K562 (cell line): ENCODE data around the gene NEUROG3. TPM values are rescaled to one million over a fixed set of nuclear protein-coding genes. Genes with fewer than 3 reads are reported as not detected.

Experiments
- ATAC-seq: fragments of 200-7000 bp; cut with Tn5 transposase; 3 replicates; pipeline ENCODE4 v1.9.1; 2020; ENCODE audit warnings: moderate library complexity
- BruUV-seq: library from RNA; stranded (reverse); fragments of 400-500 nt; replicated peaks from 2 replicates; lab custom pipeline; 2021; lab: Mats Ljungman, UMichigan
- CTCF ChIA-PET: fragments of 300-600 bp; formaldehyde crosslinking; extraction: SDS; loops from one replicate; lab custom pipeline; 2021; ENCODE audit warnings: low intra/inter-chr PET ratio; lab: Yijun Ruan, JAX
- POLR2A ChIA-PET: fragments of 300-600, 350-650 bp; sonication (Branson Sonifier 250); formaldehyde crosslinking; extraction: SDS; loops from one replicate; lab custom pipeline; 2021; ENCODE audit warnings: antibody characterized with exemption, inconsistent platforms; lab: Yijun Ruan, JAX
- DNase-seq, 4 experiments: peaks; one replicate each; pipeline versions ENCODE4 v3.0.0 to v3.0.0-alpha.2; 2011 to 2018; ENCODE audit warnings: low spot score in 3 of 4, mixed read lengths in 3 of 4; ENCODE audit errors: extremely low read depth in 1 of 4
- FAIRE-seq: peaks from 2 replicates; lab custom pipeline; 2011; peaks lifted over from hg19 to GRCh38; lab: Jason Lieb, UNC
- H2AFZ ChIP-seq: 2 replicates; pipeline ENCODE4 v1.6.0; 2011; ENCODE audit warnings: low read depth, low read length, control low read depth, inconsistent platforms
- H3K27ac ChIP-seq: fragments of 200-600 bp; 3 replicates; pipeline ENCODE4 v1.8.0; 2011; ENCODE audit warnings: low read depth, mild to moderate bottlenecking, control low read depth, inconsistent platforms, low read length, moderate library complexity, mixed read lengths; ENCODE audit errors: extremely low read depth
- H3K27me3 ChIP-seq, 2 experiments: fragments of 300-600 bp in 1 of 2; 2 replicates in 1 of 2; 3 replicates in 1 of 2; pipeline versions ENCODE4 v1.6.0 to v1.8.0; 2011; ENCODE audit warnings: inconsistent platforms in 2 of 2, low read length in 2 of 2, mild to moderate bottlenecking in 1 of 2, mixed read lengths in 1 of 2, moderate library complexity in 1 of 2; ENCODE audit not compliant: control insufficient read depth in 2 of 2, insufficient read depth in 2 of 2
- H3K36me3 ChIP-seq: fragments of 300-600 bp; 3 replicates; pipeline ENCODE4 v1.8.0; 2011; ENCODE audit warnings: mild to moderate bottlenecking, low read length, inconsistent platforms; ENCODE audit not compliant: control insufficient read depth, insufficient read depth
- H3K4me1 ChIP-seq, 2 experiments: fragments of 200-600 bp in 1 of 2; replicated peaks in 1 of 2; 2 replicates in 1 of 2; 3 replicates in 1 of 2; pipeline versions ENCODE4 v1.5.1 to v1.8.0; 2011; ENCODE audit warnings: inconsistent platforms in 2 of 2, low read length in 2 of 2, mild to moderate bottlenecking in 1 of 2, mixed read lengths in 1 of 2, moderate library complexity in 1 of 2; ENCODE audit not compliant: control insufficient read depth in 2 of 2, insufficient read depth in 2 of 2
- H3K4me2 ChIP-seq: 2 replicates; pipeline ENCODE4 v1.6.1; 2011; ENCODE audit warnings: low read length, control low read depth, inconsistent platforms, mixed read lengths; ENCODE audit not compliant: insufficient read depth
- H3K4me3 ChIP-seq: fragments of 200-600 bp; sonication (generic), shearing (Covaris generic); 2 replicates; pipeline ENCODE4 v1.5.1; 2016; ENCODE audit warnings: control low read depth, inconsistent platforms
- H3K79me2 ChIP-seq: fragments of 200-600 bp; 3 replicates; pipeline ENCODE4 v1.8.0; 2011; ENCODE audit warnings: low read length, inconsistent platforms; ENCODE audit not compliant: control insufficient read depth, insufficient read depth
- H3K9ac ChIP-seq, 2 experiments: 2 replicates each; pipeline versions ENCODE4 v1.6.0 to v1.6.1; 2011; ENCODE audit warnings: low read depth in 2 of 2, low read length in 2 of 2, control low read depth in 1 of 2, inconsistent platforms in 1 of 2, mild to moderate bottlenecking in 1 of 2, mixed read lengths in 1 of 2; ENCODE audit not compliant: insufficient read depth in 1 of 2
- H3K9me1 ChIP-seq: one replicate; pipeline ENCODE4 v1.6.0; 2011; ENCODE audit warnings: inconsistent platforms, mild to moderate bottlenecking, low read length, moderate library complexity; ENCODE audit not compliant: control insufficient read depth, insufficient read depth
- H3K9me3 ChIP-seq: replicated peaks from 2 replicates; pipeline ENCODE4 v1.5.1; 2011; ENCODE audit warnings: low read depth, low read length, inconsistent platforms; ENCODE audit not compliant: control insufficient read depth, insufficient read depth
- H4K20me1 ChIP-seq: replicated peaks from 2 replicates; pipeline ENCODE4 v1.6.1; 2011; ENCODE audit warnings: low read length, inconsistent platforms, mixed read lengths; ENCODE audit not compliant: control insufficient read depth, insufficient read depth
- CREBBP ChIP-seq: IDR thresholded peaks from one replicate; pipeline ENCODE4 v1.6.1; 2012; ENCODE audit warnings: low read depth, mild to moderate bottlenecking, control low read depth, inconsistent platforms, low read length
- GATAD2A ChIP-seq: fragments of 450-650 bp; IDR thresholded peaks from 2 replicates; pipeline ENCODE4 v1.6.1; 2017
- GTF2F1 ChIP-seq: IDR thresholded peaks from 2 replicates; pipeline ENCODE4 v1.6.1; 2011; ENCODE audit warnings: low read depth, low read length, improper control_type of control experiment
- JUNB ChIP-seq: fragments of 450-650 bp; formaldehyde crosslinking; conservative IDR thresholded peaks from 2 replicates; pipeline ENCODE4 v1.4.0; 2020; ENCODE audit warnings: mild to moderate bottlenecking
- KAT2B ChIP-seq: IDR thresholded peaks from one replicate; pipeline ENCODE4 v1.6.1; 2012; ENCODE audit warnings: low read depth, mild to moderate bottlenecking, control low read depth, inconsistent platforms, low read length, moderate library complexity
- MEIS2 ChIP-seq: fragments of 450-650 bp; IDR thresholded peaks from 2 replicates; pipeline ENCODE4 v1.6.1; 2014; ENCODE audit warnings: mild to moderate bottlenecking; ENCODE audit not compliant: partially characterized antibody
- RUNX1 ChIP-seq: sonication (generic); IDR thresholded peaks from 2 replicates; pipeline ENCODE4 v1.6.1; 2016; ENCODE audit warnings: antibody characterized with exemption, low read depth
- ZNF75A ChIP-seq: fragments of 450-650 bp; formaldehyde crosslinking; IDR thresholded peaks from 2 replicates; pipeline ENCODE4 v1.4.0; 2020; ENCODE audit warnings: mild to moderate bottlenecking
- ZZZ3 ChIP-seq: fragments of 450-650 bp; IDR thresholded peaks from 2 replicates; pipeline ENCODE4 v1.6.1; 2016; ENCODE audit warnings: antibody characterized with exemption, mild to moderate bottlenecking, moderate library complexity
- WGBS: fragments of 100-300 bp; shearing (Covaris generic); methylation state at CpG from one replicate; pipeline ENCODE4 v1.1.6; 2016; ENCODE audit warnings: low coverage, mixed read lengths; ENCODE audit not compliant: insufficient coverage; ENCODE audit errors: missing lambda C conversion rate; 5-methylcytosine and 5-hydroxymethylcytosine counted together
- in situ Hi-C: fragments of 300-500 bp; cut with MboI; formaldehyde crosslinking; loops from 4 replicates; pipeline ENCODE4 v1.15.0; 2018; ENCODE audit warnings: inconsistent platforms, mixed read lengths
- intact Hi-C: fragments of 100-400 bp; cut with micrococcal nuclease; formaldehyde crosslinking; loops from 2 replicates; pipeline ENCODE4 v1.14.2; 2022
- polyA plus RNA-seq, 8 experiments: library from polyadenylated mRNA; depleted of rRNA in 4 of 8; stranded (reverse) in 5 of 8; unstranded in 3 of 8; fragments of >200 nt; fragmentation: Nextera tagmentation in 2 of 8; fragmentation: Illumina TruSeq in 1 of 8; extraction: Ambion mirVana in 2 of 8; extraction: Trizol in 1 of 8; gene quantifications; 2 replicates each; pipeline versions ENCODE4 v1.2.1 to v1.2.3, GENCODE V29; 2011 to 2014; ENCODE audit warnings: inconsistent platforms in 1 of 8, missing spikeins in 1 of 8
- total RNA-seq, 7 experiments: library from RNA; depleted of rRNA in 6 of 7; stranded (reverse); fragments of >200 nt in 6 of 7; fragmentation: Illumina TruSeq in 2 of 7; extraction: Trizol in 2 of 7; gene quantifications; 2 replicates each; pipeline versions ENCODE4 v1.2.1 to v1.2.3, GENCODE V29; 2011 to 2021; ENCODE audit warnings: low replicate concordance in 1 of 7

NEUROG3 gene
- total and polyA plus RNA-seq, 9 of the 15 experiments (the other 6 are each of a cell fraction or from before 2014, with no cell fraction given) = not detected

DNA sequence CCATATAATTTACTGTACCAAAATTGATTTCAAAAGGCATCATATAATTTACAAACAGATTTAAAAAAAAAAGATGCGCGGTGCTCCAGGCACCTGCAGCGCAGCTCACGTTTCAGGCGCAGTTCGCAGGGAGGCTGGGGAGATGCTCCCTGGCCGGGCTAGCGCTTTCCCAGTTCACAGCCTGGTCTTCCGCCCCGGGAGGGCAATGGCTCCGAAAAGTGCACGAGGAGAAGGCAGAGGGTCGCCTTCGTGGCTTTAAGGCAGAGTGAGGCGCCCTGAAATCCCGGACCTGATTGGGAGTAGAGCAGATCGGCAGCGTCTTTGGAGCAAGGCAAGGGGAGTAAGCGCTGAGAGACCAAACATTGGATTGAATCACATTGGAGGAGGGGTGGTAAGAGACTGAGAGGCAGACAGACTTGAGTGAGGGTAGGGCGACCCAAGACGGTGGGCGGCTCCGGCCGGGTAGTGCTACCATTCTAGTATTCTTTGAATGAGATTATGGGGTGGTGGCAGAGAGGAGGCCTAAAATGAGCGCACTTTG, 1.5 kb downstream of the NEUROG3 start:
- Histone ChIP-seq H3K4me3 (no peak overlapping the region), H3K4me2 (no peak overlapping the region)
- DNase-seq (no peak), FAIRE-seq (no peak)
- WGBS = 9% methylated on average over 25 of the region's 25 CpGs
- no TSS peak for BruUV-seq
- in situ Hi-C loops (no loop called here), intact Hi-C loops (no loop called here)
- no peak for TF ChIP-seq CREBBP
- TF ChIP-seq JUNB = no peak
- no peak for TF ChIP-seq ZZZ3
- TF ChIP-seq KAT2B = no peak
- no peak for TF ChIP-seq RUNX1
- TF ChIP-seq MEIS2 = no peak
- TF ChIP-seq GTF2F1 = no peak
- no peak for TF ChIP-seq GATAD2A
- no peak for TF ChIP-seq ZNF75A (CRISPR knock-in tag)
- TF ChIP-seq, all 486 proteins: peak for 0
- Histone ChIP-seq H3K9me1 (no peaks in the 10 kb centered on the region), H3K27ac (no peak overlapping the region), H3K79me2 (no peaks in the 10 kb centered on the region), H3K36me3 (no peaks in the 10 kb centered on the region), H3K9me3 (no peaks in the 10 kb centered on the region), H3K27me3 (peaks cover 48 to 83% of the 10 kb centered on the region in 2 experiments), H2AFZ (no peak overlapping the region), H3K9ac (no peak overlapping the region), H4K20me1 (peaks cover 34% of the 10 kb centered on the region), H3K4me1 (peaks cover 0 to 15% of the 10 kb centered on the region in 2 experiments; a peak in 2 of 5 replicates)
- CTCF ChIA-PET = no interaction called here
- POLR2A ChIA-PET = no interaction called here
- no peak for ATAC-seq
